ENCODE measurements around the gene CERS2. TPM values are rescaled to one million over a fixed set of nuclear protein-coding genes. Genes with fewer than 3 reads are reported as not detected.

The CERS2 gene
- total RNA-seq (2022; extraction: Qiagen RNA extraction): 239 to 260 TPM (median 257 TPM) in 5 replicates

GRCh38 chr1:150974580-150975478 lies at the start of gene CERS2:
Gene CERS2 (minus strand): TSS chr1:150974835. CDS start chr1:150969090, 5,745 bp downstream.

GRCh38 chr1:151008244-151009205 lies 33.9 kb upstream of the CERS2 start, which contains the start of gene PRUNE1:
Gene PRUNE1 (plus strand): TSS chr1:151008449. CDS start chr1:151008633, 184 bp downstream.

GRCh38 chr1:151006327-151007052 lies 31.9 kb upstream of the CERS2 start, which contains the start of gene MINDY1:
Gene MINDY1 (minus strand): TSS chr1:151006902. CDS start chr1:151002617, 4,285 bp downstream.

DNA sequence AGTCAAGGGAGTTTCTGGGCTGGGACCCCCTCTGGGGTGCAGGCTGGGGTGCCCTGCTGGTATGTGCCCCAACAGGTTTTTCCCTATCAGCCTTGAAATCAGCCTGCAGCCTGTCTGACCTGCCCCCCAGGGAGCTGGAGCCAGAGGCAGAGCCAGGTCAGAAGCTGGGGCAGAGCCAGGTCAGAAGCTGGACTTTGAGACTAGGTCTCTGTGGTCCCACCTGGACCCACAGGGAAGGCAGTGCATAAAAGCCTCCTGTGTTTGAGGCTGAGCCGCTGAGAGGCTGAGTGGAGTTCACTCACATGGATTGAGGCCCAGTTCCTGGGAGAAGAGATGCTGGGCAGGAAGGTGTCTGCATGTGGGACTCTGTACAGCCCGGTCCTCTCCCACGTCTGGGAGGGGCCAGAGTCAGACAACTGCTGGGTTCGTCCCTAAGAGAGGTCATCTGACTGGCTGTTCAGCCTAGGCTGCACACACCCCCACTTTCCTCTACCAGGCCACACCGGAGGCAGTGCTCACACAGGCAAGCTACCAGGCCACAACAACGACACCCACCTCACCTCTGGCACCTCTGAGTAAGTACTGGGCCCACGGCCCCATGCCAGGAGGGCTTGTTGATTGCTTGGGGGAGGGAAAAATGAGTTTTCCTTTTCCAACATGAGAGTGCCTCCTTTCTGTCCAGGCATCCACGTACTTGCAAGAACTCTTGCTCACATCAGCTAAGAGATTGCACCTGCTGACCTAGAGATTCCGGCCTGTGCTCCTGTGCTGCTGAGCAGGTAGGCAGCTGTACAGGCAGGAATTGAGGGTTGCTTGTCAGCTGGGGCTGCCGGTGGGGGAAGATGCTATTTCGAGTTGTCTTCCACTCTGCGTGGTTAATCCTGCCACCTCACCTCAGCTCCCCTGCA lies 7.4 kb upstream of the CERS2 start, which contains the start of gene ANXA9:
TSS of gene ANXA9 (plus strand) at position 488 of the 908 bp plus-strand sequence. CDS start 814 bp downstream, outside the sequence.

GRCh38 chr1:150926097-150926741 lies 48.4 kb downstream of the CERS2 start, which contains the start of gene SETDB1:
Gene SETDB1 (plus strand): TSS chr1:150926363. CDS start chr1:150927715, 1,352 bp downstream.

Other genes with a start within 250 kb of the CERS2 start
- gene CTSS, start 209.1 kb downstream of the CERS2 start, total RNA-seq (2022; extraction: Qiagen RNA extraction): 15.1 to 17.0 TPM (median 16.4 TPM) in 5 replicates
- gene CTSK, start 166.6 kb downstream of the CERS2 start, total RNA-seq (2022; extraction: Qiagen RNA extraction): 1.2 to 2.1 TPM (median 1.7 TPM) in 5 replicates
- gene ARNT, start 98.2 kb downstream of the CERS2 start, total RNA-seq (2022; extraction: Qiagen RNA extraction): 9.3 to 15.0 TPM (median 14.1 TPM) in 5 replicates
- gene CTXND2, start 87.7 kb downstream of the CERS2 start, total RNA-seq (2022; extraction: Qiagen RNA extraction): not detected in 5 replicates
- 21.6 to 27.7 TPM (median 24.1 TPM) in 5 replicates for gene SETDB1, start 48.5 kb downstream of the CERS2 start, total RNA-seq (2022; extraction: Qiagen RNA extraction)
- gene ANXA9, start 7.5 kb upstream of the CERS2 start, total RNA-seq (2022; extraction: Qiagen RNA extraction): 0.71 to 1.2 TPM (median 0.89 TPM) in 5 replicates
- 2.5 to 3.9 TPM (median 3.3 TPM) in 5 replicates for gene MINDY1, start 32.1 kb upstream of the CERS2 start, total RNA-seq (2022; extraction: Qiagen RNA extraction)
- gene PRUNE1, start 33.6 kb upstream of the CERS2 start, total RNA-seq (2022; extraction: Qiagen RNA extraction): 14.7 to 18.6 TPM (median 17.8 TPM) in 5 replicates
- 0.07 to 0.17 TPM (median 0.11 TPM) in 4 of 5 replicates, not detected in the other for gene BNIPL, start 61.8 kb upstream of the CERS2 start, total RNA-seq (2022; extraction: Qiagen RNA extraction)
- gene C1orf56, start 72.9 kb upstream of the CERS2 start, total RNA-seq (2022; extraction: Qiagen RNA extraction): 5.6 to 8.1 TPM (median 6.4 TPM) in 5 replicates
- 88.2 to 91.9 TPM (median 89.9 TPM) in 5 replicates for gene CDC42SE1, start 84.8 kb upstream of the CERS2 start, total RNA-seq (2022; extraction: Qiagen RNA extraction)
- 11.9 to 15.4 TPM (median 14.5 TPM) in 5 replicates for gene MLLT11, start 85.6 kb upstream of the CERS2 start, total RNA-seq (2022; extraction: Qiagen RNA extraction)
- 2.6 to 3.9 TPM (median 3.8 TPM) in 5 replicates for gene GABPB2, start 95.9 kb upstream of the CERS2 start, total RNA-seq (2022; extraction: Qiagen RNA extraction)
- gene SEMA6C, start 171.8 kb upstream of the CERS2 start, total RNA-seq (2022; extraction: Qiagen RNA extraction): 1.5 to 2.3 TPM (median 1.5 TPM) in 5 replicates
- not detected in 5 replicates for gene TNFAIP8L2, start 181.8 kb upstream of the CERS2 start, total RNA-seq (2022; extraction: Qiagen RNA extraction)
- 5.2 to 7.3 TPM (median 7.1 TPM) in 5 replicates for gene LYSMD1, start 191.1 kb upstream of the CERS2 start, total RNA-seq (2022; extraction: Qiagen RNA extraction)
- 45.2 to 49.4 TPM (median 47.4 TPM) in 5 replicates for gene SCNM1, start 191.3 kb upstream of the CERS2 start, total RNA-seq (2022; extraction: Qiagen RNA extraction)
- gene TMOD4, start 201.1 kb upstream of the CERS2 start, total RNA-seq (2022; extraction: Qiagen RNA extraction): 0.23 to 0.43 TPM (median 0.35 TPM) in 3 of 5 replicates, not detected in the others
- 49.1 to 77.7 TPM (median 52.5 TPM) in 5 replicates for gene VPS72, start 215.4 kb upstream of the CERS2 start, total RNA-seq (2022; extraction: Qiagen RNA extraction)
- gene PIP5K1A, start 223.7 kb upstream of the CERS2 start, total RNA-seq (2022; extraction: Qiagen RNA extraction): 57.0 to 64.9 TPM (median 60.7 TPM) in 5 replicates